SK-N-MC (cell line): Measurements from ENCODE around the gene EVX1.

Experiments
- EZH2 ChIP-seq: fragments of 200-600 bp; sonication (generic); IDR thresholded peaks from one replicate; pipeline ENCODE4 v1.6.1; 2017; ENCODE audit warnings: antibody characterized with exemption
- FOXP2 ChIP-seq: optimal IDR thresholded peaks from 2 replicates; pipeline ENCODE3; 2011; ENCODE audit warnings: mild to moderate bottlenecking, moderate library complexity; ENCODE audit not compliant: insufficient read depth; ENCODE audit errors: extremely low read length, control extremely low read depth
- POLR2AphosphoS5 ChIP-seq: IDR thresholded peaks from 2 replicates; pipeline ENCODE4 v1.6.1; 2012; ENCODE audit warnings: mild to moderate bottlenecking, low read depth, low read length, borderline replicate concordance

- no peak for TF ChIP-seq POLR2AphosphoS5
- TF ChIP-seq FOXP2: no peak
- TF ChIP-seq EZH2: no peak
These were observed 39.1 kb upstream of the EVX1 start for GRCh38 chr7:27203365-27203953.
